Subcutaneous adipose tissue (tissue), 4 donors: ENCODE results near the gene KDM8. TPM values are rescaled to one million over a fixed set of nuclear protein-coding genes. Genes with fewer than 3 reads are reported as not detected.

ENCODE experiments used
- total RNA-seq, 4 donors: library from RNA; depleted of rRNA; stranded (reverse); fragments of >200 nt; gene quantifications; one replicate each; pipeline ENCODE4 v1.1.0, GENCODE V29; 2016
- TF ChIP-seq, protein P1 (sequence below): fragments of 450-650 bp; IDR thresholded peaks from one replicate; pipeline ENCODE4 v1.5.1; 2016; ENCODE audit warnings: low read depth, mild to moderate bottlenecking, control low read depth, antibody characterized with exemption, moderate library complexity

The KDM8 gene
- total RNA-seq, 4 donors from 2014 or later: 2.7 to 5.5 (median 4.3) TPM

DNA sequence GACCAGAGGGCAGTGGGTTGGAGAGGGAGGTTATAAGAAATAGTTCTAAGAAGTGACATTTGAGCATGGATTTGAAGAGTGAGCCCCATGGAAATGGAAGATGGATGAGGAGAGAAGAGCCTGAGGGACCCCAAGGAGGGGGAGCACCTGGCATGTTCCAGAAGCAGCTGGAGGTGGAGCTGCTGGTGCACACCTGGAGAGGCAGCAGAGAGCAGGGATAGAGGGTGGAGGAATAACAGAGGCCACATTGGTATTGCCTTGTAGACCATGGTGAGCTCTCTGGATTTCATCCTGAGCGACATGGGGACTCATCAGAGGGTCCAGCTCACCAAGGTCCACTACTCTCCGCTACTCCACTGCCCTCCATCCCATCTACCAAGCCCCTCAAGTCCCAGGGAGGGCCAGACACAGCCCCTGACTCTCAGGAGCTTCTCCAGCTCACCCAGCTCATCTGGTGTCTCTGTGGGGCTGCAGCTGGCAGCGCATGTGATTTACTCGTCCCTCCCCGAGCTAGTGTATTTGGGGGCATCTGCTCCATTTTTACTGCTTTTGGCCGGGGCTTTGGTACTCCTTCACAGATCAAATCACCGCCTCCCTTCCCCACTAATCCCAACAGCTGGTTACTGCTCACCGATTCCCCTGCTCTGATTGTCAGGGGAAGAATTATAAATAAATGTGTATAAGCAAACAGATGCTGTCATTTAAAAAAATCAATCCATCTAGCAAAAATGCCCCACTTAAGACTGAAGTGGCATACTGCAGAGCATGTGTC is 22.1 kb upstream of the KDM8 start:
- TF ChIP-seq, protein P1, sequence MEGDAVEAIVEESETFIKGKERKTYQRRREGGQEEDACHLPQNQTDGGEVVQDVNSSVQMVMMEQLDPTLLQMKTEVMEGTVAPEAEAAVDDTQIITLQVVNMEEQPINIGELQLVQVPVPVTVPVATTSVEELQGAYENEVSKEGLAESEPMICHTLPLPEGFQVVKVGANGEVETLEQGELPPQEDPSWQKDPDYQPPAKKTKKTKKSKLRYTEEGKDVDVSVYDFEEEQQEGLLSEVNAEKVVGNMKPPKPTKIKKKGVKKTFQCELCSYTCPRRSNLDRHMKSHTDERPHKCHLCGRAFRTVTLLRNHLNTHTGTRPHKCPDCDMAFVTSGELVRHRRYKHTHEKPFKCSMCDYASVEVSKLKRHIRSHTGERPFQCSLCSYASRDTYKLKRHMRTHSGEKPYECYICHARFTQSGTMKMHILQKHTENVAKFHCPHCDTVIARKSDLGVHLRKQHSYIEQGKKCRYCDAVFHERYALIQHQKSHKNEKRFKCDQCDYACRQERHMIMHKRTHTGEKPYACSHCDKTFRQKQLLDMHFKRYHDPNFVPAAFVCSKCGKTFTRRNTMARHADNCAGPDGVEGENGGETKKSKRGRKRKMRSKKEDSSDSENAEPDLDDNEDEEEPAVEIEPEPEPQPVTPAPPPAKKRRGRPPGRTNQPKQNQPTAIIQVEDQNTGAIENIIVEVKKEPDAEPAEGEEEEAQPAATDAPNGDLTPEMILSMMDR: no peak

DNA sequence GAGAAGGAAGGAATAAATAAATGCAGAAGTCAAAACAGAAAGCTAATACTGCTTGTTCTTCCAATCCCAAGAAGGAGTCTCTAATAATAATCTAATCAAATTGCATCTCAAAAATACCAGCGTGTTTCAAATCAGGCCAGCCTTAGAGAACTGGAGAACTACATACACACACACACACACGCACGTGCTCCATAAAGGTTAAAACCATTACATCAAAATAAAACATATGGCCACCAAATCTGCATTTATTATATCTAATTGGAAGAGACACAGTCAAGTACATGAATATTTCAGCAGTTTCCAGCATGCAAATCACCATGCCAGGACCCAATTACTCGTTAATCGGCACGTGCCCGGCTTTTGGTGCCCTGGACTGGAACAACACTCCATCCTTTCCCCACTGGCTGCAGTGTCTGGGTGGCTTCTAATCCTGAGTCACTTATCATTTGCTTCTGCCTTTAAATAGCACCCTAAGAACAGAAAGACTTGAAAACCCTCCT is 20.4 kb upstream of the KDM8 start:
- TF ChIP-seq, protein P1: no peak

DNA sequence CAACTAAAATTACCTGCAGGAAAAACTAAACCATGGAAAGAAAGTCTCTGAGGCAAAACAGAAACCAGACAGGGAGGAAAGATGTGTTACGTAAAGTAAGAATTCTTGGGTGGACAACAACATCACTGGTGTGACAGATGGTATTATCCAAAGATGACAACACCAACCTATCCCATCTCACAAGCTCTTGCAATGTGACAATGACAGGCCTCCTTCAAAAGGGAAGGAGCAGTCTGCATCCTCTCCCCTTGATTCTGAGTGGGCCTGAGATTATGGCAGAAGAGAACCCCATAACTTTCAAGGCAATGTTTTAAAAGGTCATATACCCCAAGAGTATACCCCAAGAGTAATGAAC is 17.6 kb upstream of the KDM8 start:
- TF ChIP-seq, protein P1: no peak

DNA sequence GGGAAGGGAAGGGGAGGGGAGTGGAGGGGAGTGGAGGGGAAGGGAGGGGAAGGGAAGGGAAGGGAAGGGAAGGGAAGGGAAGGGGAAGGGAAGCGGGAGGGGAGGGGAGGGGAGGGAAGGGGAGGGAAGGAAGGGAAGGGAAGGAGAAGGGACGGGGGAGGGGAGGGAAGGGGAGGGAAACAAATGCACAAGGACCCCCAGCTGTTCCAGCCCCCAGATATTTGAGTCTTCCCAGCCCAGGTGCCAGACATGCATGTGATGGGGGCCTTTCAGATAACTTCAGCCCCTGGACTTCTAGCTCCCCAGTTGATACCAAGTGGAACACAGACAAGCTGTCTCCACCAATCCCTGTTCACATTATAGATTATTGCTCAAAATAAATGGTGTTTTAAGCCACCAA is 14.7 kb upstream of the KDM8 start:
- TF ChIP-seq, protein P1: no peak

DNA sequence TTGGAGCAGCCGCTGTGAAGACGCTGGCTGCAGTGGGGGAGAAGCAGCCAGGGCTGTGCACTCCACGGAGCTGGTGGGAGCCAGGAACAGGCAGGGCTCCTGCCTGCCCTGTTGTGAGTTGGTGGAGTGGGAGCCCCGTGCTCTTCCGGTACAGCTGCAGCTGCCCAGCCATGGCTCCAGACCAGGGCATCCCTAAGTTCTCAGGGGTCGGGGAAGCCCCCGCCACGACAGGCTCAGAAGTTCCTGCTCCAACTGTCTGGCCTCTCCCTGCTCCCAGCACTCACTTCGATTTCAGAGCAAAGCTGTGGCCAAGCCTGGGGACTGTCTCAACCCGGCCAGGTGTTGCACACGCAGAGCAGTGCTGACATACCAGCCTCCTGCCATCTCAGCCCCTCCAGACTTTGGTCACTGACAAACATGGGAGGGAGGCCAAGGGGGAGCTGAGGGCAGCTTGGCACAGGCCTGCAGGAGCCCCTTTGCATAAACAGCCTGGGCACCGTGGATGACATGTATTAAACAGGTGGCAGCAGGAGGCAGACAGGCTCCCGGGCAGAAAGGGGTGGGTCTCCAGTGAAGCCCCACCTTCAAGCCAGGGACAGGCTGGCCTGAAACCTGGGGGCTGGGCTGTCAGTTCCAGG is 13.9 kb upstream of the KDM8 start:
- TF ChIP-seq, protein P1: no peak

DNA sequence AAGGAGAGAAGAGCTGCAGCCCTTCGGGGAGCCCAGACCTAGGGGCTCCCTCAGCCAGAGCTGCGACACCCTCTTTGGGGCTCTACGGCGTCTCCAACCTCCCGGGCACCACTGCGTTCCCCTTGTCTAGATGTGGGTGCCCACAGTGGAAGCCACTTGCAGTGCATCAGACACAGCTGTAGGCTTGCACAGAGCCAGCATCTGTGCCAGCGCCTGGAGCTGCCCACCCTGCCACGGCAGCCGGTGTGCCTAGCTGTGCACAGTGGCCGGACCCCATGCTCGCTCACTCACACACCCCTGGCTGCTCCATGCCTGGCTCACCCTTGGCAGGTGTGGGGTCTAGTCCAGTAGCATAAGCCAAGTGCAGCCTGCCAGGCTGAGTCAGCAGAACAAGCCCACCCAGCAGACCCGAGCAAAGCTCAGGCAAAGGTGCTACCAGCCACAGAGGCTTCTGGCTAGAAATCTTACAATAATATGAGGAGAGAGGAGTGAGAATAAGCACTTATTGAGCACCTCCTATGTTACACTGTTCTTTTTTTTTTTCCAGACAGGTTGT is 12.9 kb upstream of the KDM8 start:
- TF ChIP-seq, protein P1: no peak

DNA sequence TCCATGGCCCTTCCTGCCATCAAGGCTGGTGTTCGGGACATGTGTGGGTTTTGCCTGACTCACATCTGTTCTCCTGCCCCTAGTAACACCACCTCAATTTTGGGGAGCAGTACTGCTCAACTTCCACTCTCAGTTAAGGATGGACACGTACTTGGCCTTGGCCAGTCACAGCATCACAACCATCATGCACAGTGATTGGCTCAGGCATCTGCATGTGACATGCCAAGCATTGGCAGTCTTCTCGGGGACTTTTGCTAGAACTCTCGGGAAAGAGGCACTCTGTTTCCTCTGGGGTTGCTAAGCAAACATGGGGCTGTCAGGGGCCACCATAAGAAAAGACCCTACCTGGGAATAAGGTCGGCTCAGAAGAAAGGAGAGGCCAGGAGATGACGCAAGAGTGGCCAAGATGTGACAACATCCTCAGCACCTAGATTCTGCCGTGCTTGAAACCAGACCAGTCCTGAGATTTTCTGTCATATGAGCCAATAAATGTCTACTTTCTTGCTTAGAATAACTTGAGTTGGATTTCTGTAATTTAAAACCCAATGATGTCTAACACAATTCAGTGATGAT is 11.9 kb upstream of the KDM8 start:
- TF ChIP-seq, protein P1: no peak
